ENCODE measurements around the gene PIK3C2G.

The PIK3C2G gene

GRCh38 chr12:18436170-18436569, 174.9 kb downstream of the PIK3C2G start:
- no peak for ATAC-seq
- TF ChIP-seq SNAI2 (CRISPR knock-in tag; IDR thresholded peaks at IDR 0.05) = no peak
- no peak for TF ChIP-seq ZNF8 (CRISPR knock-in tag; IDR thresholded peaks at IDR 0.05)
- no peak for TF ChIP-seq POU6F1 (CRISPR knock-in tag; IDR thresholded peaks at IDR 0.05; ENCODE audit: borderline replicate concordance, low read depth)
- TF ChIP-seq ISL1 (CRISPR knock-in tag; IDR thresholded peaks at IDR 0.05) = no peak
- TF ChIP-seq PATZ1 (CRISPR knock-in tag; IDR thresholded peaks at IDR 0.05; ENCODE audit: borderline replicate concordance) = no peak
- no peak for TF ChIP-seq ZNF70 (CRISPR knock-in tag; IDR thresholded peaks at IDR 0.05)
- no peak for TF ChIP-seq TOX (CRISPR knock-in tag; IDR thresholded peaks at IDR 0.05; ENCODE audit: borderline replicate concordance)
- TF ChIP-seq ZFP3 (CRISPR knock-in tag; IDR thresholded peaks at IDR 0.05) = no peak
- no peak for TF ChIP-seq ZNF565 (CRISPR knock-in tag; conservative IDR thresholded peaks at IDR 0.05; ENCODE audit: low read depth)
- TF ChIP-seq PPARA (CRISPR knock-in tag; IDR thresholded peaks at IDR 0.05; ENCODE audit: borderline replicate concordance) = no peak

- TF ChIP-seq GLIS3 (CRISPR knock-in tag; IDR thresholded peaks at IDR 0.05) = no peak
- TF ChIP-seq TCF4 (CRISPR knock-in tag; IDR thresholded peaks at IDR 0.05; ENCODE audit: borderline replicate concordance) = no peak
- TF ChIP-seq SNAI2 (CRISPR knock-in tag; IDR thresholded peaks at IDR 0.05) = no peak
- TF ChIP-seq ZNF565 (CRISPR knock-in tag; conservative IDR thresholded peaks at IDR 0.05; ENCODE audit: low read depth) = no peak
- no peak for TF ChIP-seq TSHZ2 (CRISPR knock-in tag; IDR thresholded peaks at IDR 0.05)
- TF ChIP-seq PPARA (CRISPR knock-in tag; IDR thresholded peaks at IDR 0.05; ENCODE audit: borderline replicate concordance) = no peak
- no peak for TF ChIP-seq ZNF8 (CRISPR knock-in tag; IDR thresholded peaks at IDR 0.05)
- TF ChIP-seq CSDC2 (CRISPR knock-in tag; IDR thresholded peaks at IDR 0.05) = no peak
- no peak for TF ChIP-seq ISL1 (CRISPR knock-in tag; IDR thresholded peaks at IDR 0.05)
- no peak for TF ChIP-seq CREB5 (CRISPR knock-in tag; IDR thresholded peaks at IDR 0.05; ENCODE audit: low read depth)
- TF ChIP-seq ESRRG (CRISPR knock-in tag; IDR thresholded peaks at IDR 0.05) = no peak
- no peak for TF ChIP-seq ZFP3 (CRISPR knock-in tag; IDR thresholded peaks at IDR 0.05)
- no peak for TF ChIP-seq OSR1 (CRISPR knock-in tag; IDR thresholded peaks at IDR 0.05)
- TF ChIP-seq ZC3H10 (CRISPR knock-in tag; IDR thresholded peaks at IDR 0.05) = no peak
- no peak for TF ChIP-seq POU6F1 (CRISPR knock-in tag; IDR thresholded peaks at IDR 0.05; ENCODE audit: borderline replicate concordance, low read depth)
- no peak for ATAC-seq
These were observed 178.2 kb downstream of the PIK3C2G start for GRCh38 chr12:18439541-18439940.

- TF ChIP-seq TOX (CRISPR knock-in tag; IDR thresholded peaks at IDR 0.05; ENCODE audit: borderline replicate concordance) (peak; percentile 53; the same call in 1 of the 2 replicates), ARNTL (CRISPR knock-in tag; IDR thresholded peaks at IDR 0.05; ENCODE audit: borderline replicate concordance, low read depth) (no peak)
- ATAC-seq = 0 out of 3 replicates have a peak, but pooled peaks have one; percentile 25
These were observed 182.6 kb downstream of the PIK3C2G start for GRCh38 chr12:18443768-18444437.

Data from SK-N-SH treated with all-trans-retinoic acid at 6 μM for 48 hours (cell line).